Activated CD4-positive, alpha-beta T cell treated with anti-CD3 and anti-CD28 coated beads for 24 hours (primary cell): ENCODE results near the gene CD48.

ENCODE experiments used
- DNase-seq, 2 donors: peaks; one replicate each; pipeline ENCODE4 v3.0.0-alpha.2; 2020; ENCODE audit warnings: low read depth in 2 of 2

CD48 gene, protein sequence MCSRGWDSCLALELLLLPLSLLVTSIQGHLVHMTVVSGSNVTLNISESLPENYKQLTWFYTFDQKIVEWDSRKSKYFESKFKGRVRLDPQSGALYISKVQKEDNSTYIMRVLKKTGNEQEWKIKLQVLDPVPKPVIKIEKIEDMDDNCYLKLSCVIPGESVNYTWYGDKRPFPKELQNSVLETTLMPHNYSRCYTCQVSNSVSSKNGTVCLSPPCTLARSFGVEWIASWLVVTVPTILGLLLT

DNA sequence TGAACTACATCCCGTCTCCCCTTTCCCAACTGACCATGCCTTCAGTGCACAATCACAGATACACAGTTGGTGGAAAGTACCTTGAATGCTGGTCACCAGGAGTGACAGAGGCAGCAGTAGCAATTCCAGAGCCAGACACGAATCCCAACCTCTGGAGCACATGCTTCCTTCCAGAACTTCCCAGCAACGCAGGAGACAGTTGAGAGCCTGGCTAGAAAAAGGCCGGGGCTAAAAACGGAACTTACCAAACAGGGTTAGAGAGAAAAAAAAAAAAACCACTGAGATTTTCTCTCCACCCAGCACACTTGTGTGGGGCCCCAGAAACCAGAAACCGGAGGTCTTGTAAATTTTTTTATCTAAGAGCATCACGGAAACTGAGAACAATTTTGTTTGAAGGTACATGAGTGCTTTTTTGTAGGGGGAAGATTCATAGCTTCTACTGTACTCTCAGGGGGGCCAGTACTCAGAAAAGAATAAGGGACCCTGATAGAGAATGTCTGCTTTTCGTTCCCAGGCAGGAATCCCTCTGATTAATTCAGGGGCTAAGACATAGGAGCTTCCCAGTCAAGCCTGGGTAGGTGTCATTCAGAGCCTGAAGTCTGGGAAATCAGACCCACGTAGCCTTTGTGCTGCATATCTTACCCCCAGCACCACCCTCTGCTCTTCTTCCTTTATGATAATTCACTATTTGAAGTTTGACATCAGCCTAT lies at the start of gene CD48:
TSS of gene CD48 (minus strand) at position 221 of the 710 bp plus-strand sequence. CDS start at position 162, 59 bp downstream.
- DNase-seq: no peak

GRCh38 chr1:160761046-160761445 lies 49.4 kb upstream of the CD48 start:
- DNase-seq: no peak

GRCh38 chr1:160759740-160760139 lies 48.1 kb upstream of the CD48 start:
- DNase-seq: no peak

GRCh38 chr1:160758521-160758920 lies 46.9 kb upstream of the CD48 start:
- no peak for DNase-seq

DNA sequence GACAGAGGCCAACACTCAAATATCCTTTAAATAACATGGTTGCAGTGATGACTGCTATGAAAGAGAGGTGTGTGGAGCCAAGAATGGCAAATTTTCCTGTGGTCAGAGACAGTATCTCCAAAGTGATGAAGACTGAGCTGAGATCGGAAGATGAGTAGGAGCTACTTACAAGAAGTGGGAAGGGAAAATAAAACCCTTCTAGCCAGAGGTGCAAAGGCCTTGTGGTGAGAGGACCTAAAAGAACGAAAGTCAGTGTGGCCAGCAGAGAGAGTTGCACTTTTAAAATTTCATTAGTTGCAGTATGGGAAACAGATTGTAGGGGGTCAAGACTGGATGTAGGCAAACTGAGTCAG lies 45.2 kb upstream of the CD48 start:
- no peak for DNase-seq

GRCh38 chr1:160755911-160756848 lies 44.6 kb upstream of the CD48 start:
- DNase-seq: no peak

DNA sequence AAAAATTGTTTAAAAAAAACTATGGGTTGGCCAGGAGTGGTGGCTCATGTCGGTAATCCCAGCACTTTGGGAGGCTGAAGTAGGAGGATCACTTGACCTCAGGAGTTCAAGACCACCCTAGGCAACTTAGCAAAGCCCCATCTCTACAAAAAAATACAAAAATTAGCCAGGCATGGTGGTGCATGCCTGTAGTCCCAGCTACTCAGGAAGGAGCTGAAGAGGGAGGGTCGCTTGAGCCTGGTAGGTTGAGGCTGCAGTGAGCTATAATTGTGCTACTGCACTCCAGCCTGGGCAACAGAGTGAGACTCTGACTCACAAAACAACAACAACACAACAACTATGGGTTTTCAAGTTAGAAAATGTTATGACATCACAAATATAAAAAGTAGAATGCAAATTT lies 43.8 kb upstream of the CD48 start:
- DNase-seq: no peak

- no peak for DNase-seq
Observed at GRCh38 chr1:160753594-160753993, 42.0 kb upstream of the CD48 start.

GRCh38 chr1:160752924-160753323 lies 41.3 kb upstream of the CD48 start:
- no peak for DNase-seq

DNA sequence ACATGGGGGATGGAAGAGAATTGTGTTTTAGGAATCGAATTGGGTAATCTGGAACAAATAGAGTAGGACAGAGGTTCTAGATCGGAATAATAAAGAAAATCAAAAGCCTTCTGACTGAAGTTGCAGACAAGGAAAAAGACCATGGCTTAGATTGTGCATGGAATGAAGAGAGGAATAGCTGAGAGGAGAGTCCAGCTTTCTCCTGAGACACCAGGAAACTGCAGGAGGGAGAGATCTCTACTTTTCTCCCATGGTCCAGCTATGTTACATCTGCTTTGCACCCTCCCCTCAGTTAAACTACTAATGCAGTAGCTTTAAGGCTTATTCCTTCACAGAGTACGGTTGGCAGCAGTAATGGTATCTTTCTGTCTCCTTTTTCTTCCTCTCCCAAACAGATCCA lies 40.8 kb upstream of the CD48 start:
- DNase-seq: no peak

DNA sequence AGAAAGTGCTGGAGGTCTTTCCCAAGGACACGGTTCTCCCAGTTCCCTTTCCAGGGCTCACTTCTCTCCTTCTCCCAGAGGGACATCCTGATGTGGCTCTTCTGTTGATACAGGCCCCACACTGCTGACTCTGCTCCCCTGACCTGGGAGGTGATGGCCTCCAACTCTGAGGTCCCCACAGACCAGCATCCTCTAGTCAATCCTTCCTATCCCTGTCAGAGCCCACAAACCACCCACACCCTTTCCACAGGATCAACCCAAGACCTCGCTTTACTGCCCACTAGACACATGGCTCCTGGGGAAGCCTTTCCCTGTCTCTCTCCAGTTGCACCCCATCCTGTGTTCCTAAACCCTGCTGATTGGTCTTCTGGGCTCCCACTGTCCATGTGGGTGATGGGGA lies 39.0 kb upstream of the CD48 start:
- DNase-seq: no peak

- no peak for DNase-seq
Observed at GRCh38 chr1:160748878-160749269, 37.3 kb upstream of the CD48 start.

GRCh38 chr1:160748181-160748877 lies 36.7 kb upstream of the CD48 start:
- no peak for DNase-seq

DNA sequence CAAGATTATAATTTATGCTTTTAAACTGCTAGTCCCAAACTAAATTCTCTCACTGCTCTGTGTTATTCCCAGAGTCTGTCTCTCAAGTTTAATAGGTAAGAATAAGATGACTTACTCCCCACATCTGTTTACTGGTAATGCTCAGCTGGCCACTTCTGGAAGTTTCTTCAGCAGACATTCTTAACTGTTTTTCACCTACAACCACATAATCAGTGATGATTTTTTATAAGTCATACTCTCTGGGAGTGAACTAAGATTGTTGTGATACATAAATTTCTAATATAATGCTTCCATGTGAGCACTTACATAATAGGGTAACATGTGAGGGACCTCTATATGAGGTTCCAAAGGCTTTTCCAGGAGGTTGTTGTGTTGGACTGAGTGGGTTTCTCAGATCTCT lies 36.1 kb upstream of the CD48 start:
- no peak for DNase-seq

GRCh38 chr1:160746836-160747500 lies 35.3 kb upstream of the CD48 start:
- no peak for DNase-seq

GRCh38 chr1:160745551-160745950 lies 33.9 kb upstream of the CD48 start:
- no peak for DNase-seq

DNA sequence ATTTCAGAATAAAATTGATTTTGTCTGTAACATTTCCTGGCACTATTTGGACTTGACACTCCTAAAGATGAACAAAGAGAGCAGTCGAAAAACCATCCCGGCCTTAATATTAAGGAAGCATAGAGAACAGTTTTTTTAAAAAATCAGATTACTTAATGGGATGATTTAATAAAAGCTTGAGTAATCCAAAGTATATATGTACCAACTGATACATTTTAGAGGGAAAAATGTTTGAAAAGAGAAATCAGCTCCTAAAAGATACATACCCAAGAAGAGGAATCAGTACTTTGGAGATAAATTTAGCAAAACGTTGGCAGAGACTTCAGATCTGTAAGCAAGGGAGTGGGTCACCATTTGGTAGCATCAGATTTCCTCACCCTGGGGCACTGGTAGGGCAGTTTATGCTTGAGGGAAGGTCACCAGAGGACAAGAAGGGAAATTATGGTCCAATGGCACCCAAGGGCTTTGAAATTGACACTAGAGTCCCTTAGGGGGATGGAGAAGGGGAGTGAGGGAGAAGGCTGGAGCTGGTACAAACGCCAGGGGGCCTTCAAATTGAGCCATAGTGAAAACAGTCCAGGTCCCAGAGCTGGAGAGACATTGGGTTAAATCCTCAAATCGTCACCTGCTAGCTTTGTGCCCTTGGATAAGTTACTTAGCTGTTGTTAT lies 33.4 kb upstream of the CD48 start:
- no peak for DNase-seq

GRCh38 chr1:160744199-160744851 lies 32.7 kb upstream of the CD48 start:
- DNase-seq: no peak

GRCh38 chr1:160743266-160743665 lies 31.6 kb upstream of the CD48 start:
- no peak for DNase-seq

DNA sequence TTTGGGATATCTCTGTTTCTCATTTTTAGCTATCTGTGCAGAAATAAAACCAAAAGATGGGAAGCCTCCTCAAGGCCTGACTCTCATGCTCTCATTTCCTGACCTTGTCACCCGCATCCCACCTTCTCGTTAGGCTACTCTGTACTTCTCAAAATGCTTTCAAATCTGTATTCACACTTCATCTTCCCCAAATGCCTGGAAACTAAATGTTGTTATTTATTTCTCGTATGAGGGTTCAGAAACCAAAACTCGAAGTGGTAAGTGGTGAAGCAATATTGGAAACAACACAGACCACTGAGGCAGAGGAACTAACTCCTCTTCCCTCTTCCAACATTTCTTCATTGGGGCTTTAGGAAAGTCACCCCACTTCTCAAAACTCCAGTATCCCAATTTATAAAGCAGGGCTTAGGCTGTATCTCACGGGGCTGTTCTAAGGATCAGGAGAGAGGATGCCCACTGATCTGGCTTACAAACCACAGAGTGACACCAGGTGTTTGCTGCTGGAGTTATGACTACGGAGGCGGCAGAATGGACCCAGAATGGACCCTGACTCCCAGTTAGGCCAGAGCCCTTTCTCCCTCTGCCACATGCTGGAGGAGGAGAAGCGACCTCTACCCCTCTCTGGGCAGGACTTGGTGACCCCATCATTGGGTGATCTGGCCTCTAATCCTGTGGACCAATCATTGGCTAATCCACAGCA lies 31.0 kb upstream of the CD48 start:
- DNase-seq: no peak
